IMR-90 (cell line): ENCODE results near the gene CMSS1. TPM values are rescaled to one million over a fixed set of nuclear protein-coding genes. Genes with fewer than 3 reads are reported as not detected.

Experiments used
- ATAC-seq: fragments of 200-7000 bp; cut with Tn5 transposase; 2 replicates; pipeline ENCODE4 v1.9.1; 2020; ENCODE audit warnings: low read depth, mild to moderate bottlenecking, moderate library complexity
- BruUV-seq: library from RNA; stranded (reverse); fragments of 400-500 nt; replicated peaks from 2 replicates; lab custom pipeline; 2021; lab: Mats Ljungman, UMichigan
- CTCF ChIA-PET: fragments of 300-600 bp; formaldehyde crosslinking; extraction: SDS; loops from one replicate; lab custom pipeline; 2021; ENCODE audit warnings: antibody characterized with exemption; lab: Yijun Ruan, JAX
- POLR2A ChIA-PET: fragments of 300-600 bp; sonication (Branson Sonifier 250); formaldehyde crosslinking; loops from one replicate; lab custom pipeline; 2022; ENCODE audit warnings: antibody characterized with exemption; ENCODE audit not compliant: unreplicated experiment; lab: Charles Lee
- DNase-seq: peaks from one replicate; pipeline ENCODE4 v3.0.0; 2013
- H2AFZ ChIP-seq: replicated peaks from 2 replicates; pipeline ENCODE3; 2013; ENCODE audit warnings: low read length, mild to moderate bottlenecking; ENCODE audit not compliant: poor library complexity
- H2AK5ac ChIP-seq: 2 replicates; pipeline ENCODE4 v1.6.1; 2013; ENCODE audit warnings: low read depth, low read length, inconsistent platforms
- H2AK9ac ChIP-seq: replicated peaks from 2 replicates; pipeline ENCODE3; 2013; ENCODE audit warnings: mild to moderate bottlenecking, low read depth, low read length, moderate library complexity; ENCODE audit not compliant: poor library complexity
- H2BK120ac ChIP-seq: 2 replicates; pipeline ENCODE4 v1.6.1; 2013; ENCODE audit warnings: low read depth, low read length, inconsistent platforms
- H2BK15ac ChIP-seq: 3 replicates; pipeline ENCODE4 v1.6.1; 2013; ENCODE audit warnings: low read depth, low read length, inconsistent platforms
- H2BK20ac ChIP-seq: 2 replicates; pipeline ENCODE4 v1.6.1; 2013; ENCODE audit warnings: low read depth, mild to moderate bottlenecking, inconsistent platforms, low read length, moderate library complexity
- H2BK5ac ChIP-seq: 2 replicates; pipeline ENCODE4 v1.6.1; 2013; ENCODE audit warnings: mild to moderate bottlenecking, low read depth, low read length, inconsistent platforms; ENCODE audit not compliant: poor library complexity, severe bottlenecking
- H3K14ac ChIP-seq: replicated peaks from 2 replicates; pipeline ENCODE4 v1.6.1; 2013; ENCODE audit warnings: low read depth, low read length, inconsistent platforms
- H3K18ac ChIP-seq: 2 replicates; pipeline ENCODE4 v1.6.1; 2013; ENCODE audit warnings: low read depth, low read length, control low read depth
- H3K23ac ChIP-seq: 2 replicates; pipeline ENCODE4 v1.6.1; 2013; ENCODE audit warnings: low read depth, low read length, inconsistent platforms
- H3K27ac ChIP-seq: 2 replicates; pipeline ENCODE4 v1.5.1; 2013; ENCODE audit warnings: mild to moderate bottlenecking, control low read depth, low read length; ENCODE audit not compliant: insufficient read depth
- H3K27me3 ChIP-seq: 2 replicates; pipeline ENCODE4 v1.6.1; 2013; ENCODE audit warnings: low read length; ENCODE audit not compliant: control insufficient read depth, insufficient read depth
- H3K36me3 ChIP-seq: 2 replicates; pipeline ENCODE4 v1.6.1; 2013; ENCODE audit warnings: low read length, mixed read lengths; ENCODE audit not compliant: control insufficient read depth, insufficient read depth
- H3K4ac ChIP-seq: 2 replicates; pipeline ENCODE4 v1.6.1; 2013; ENCODE audit warnings: low read depth, low read length, inconsistent platforms
- H3K4me1 ChIP-seq: 2 replicates; pipeline ENCODE4 v1.6.1; 2013; ENCODE audit warnings: low read length, mixed read lengths; ENCODE audit not compliant: control insufficient read depth, insufficient read depth
- H3K4me2 ChIP-seq: 2 replicates; pipeline ENCODE4 v1.6.1; 2013; ENCODE audit warnings: low read depth, mild to moderate bottlenecking, control low read depth, low read length, moderate library complexity
- H3K4me3 ChIP-seq: 2 replicates; pipeline ENCODE4 v1.5.1; 2013; ENCODE audit warnings: low read depth, mild to moderate bottlenecking, control low read depth, low read length, moderate library complexity; ENCODE audit not compliant: insufficient read depth
- H3K56ac ChIP-seq: 2 replicates; pipeline ENCODE4 v1.6.1; 2013; ENCODE audit warnings: low read length, inconsistent platforms; ENCODE audit not compliant: insufficient read depth; ENCODE audit errors: extremely low read depth
- H3K79me1 ChIP-seq, 2 experiments: 2 replicates each; pipeline ENCODE4 v1.6.1; 2013; ENCODE audit warnings: low read length in 2 of 2, inconsistent platforms in 1 of 2, low read depth in 1 of 2
- H3K9ac ChIP-seq: 2 replicates; pipeline ENCODE4 v1.6.1; 2013; ENCODE audit warnings: low read depth, low read length, control low read depth
- H3K9me1 ChIP-seq: 2 replicates; pipeline ENCODE4 v1.6.1; 2013; ENCODE audit warnings: low read length, inconsistent platforms; ENCODE audit not compliant: insufficient read depth
- H3K9me3 ChIP-seq: 2 replicates; pipeline ENCODE4 v1.6.1; 2013; ENCODE audit warnings: low read length; ENCODE audit not compliant: control insufficient read depth, insufficient read depth
- H4K20me1 ChIP-seq: 2 replicates; pipeline ENCODE4 v1.6.1; 2013; ENCODE audit warnings: low read length, inconsistent platforms; ENCODE audit not compliant: insufficient read depth
- H4K5ac ChIP-seq: 2 replicates; pipeline ENCODE4 v1.6.1; 2013; ENCODE audit warnings: mild to moderate bottlenecking, low read depth, low read length, control low read depth
- H4K8ac ChIP-seq, 2 experiments: 2 replicates each; pipeline ENCODE4 v1.6.1; 2013; ENCODE audit warnings: low read depth in 2 of 2, low read length in 2 of 2, control low read depth in 1 of 2, inconsistent platforms in 1 of 2
- H4K91ac ChIP-seq: 2 replicates; pipeline ENCODE4 v1.6.1; 2013; ENCODE audit warnings: low read depth, low read length, inconsistent platforms; ENCODE audit not compliant: insufficient read depth
- CHD1 ChIP-seq: IDR thresholded peaks from 2 replicates; pipeline ENCODE4 v1.6.1; 2012; ENCODE audit warnings: low read depth, low read length, improper control_type of control experiment
- ELK1 ChIP-seq: fragments of 150-350 bp; IDR thresholded peaks from 2 replicates; pipeline ENCODE4 v1.6.1; 2016; ENCODE audit warnings: low read depth, mild to moderate bottlenecking, low read length, moderate library complexity, borderline replicate concordance
- MAFK ChIP-seq: IDR thresholded peaks from 2 replicates; pipeline ENCODE4 v1.6.1; 2012; ENCODE audit warnings: low read depth, low read length, improper control_type of control experiment
- POLR2A ChIP-seq: IDR thresholded peaks from 2 replicates; pipeline ENCODE4 v1.6.1; 2012; ENCODE audit warnings: mild to moderate bottlenecking, low read depth, low read length
- RAD21 ChIP-seq: IDR thresholded peaks from 2 replicates; pipeline ENCODE4 v1.6.1; 2012; ENCODE audit warnings: low read length, improper control_type of control experiment
- RFX5 ChIP-seq: IDR thresholded peaks from 2 replicates; pipeline ENCODE4 v1.8.0; 2012; ENCODE audit warnings: low read depth, mild to moderate bottlenecking, low read length, moderate library complexity
- SMC3 ChIP-seq: fragments of 150-350 bp; IDR thresholded peaks from 2 replicates; pipeline ENCODE4 v1.6.1; 2016; ENCODE audit warnings: low read depth, mild to moderate bottlenecking, antibody characterized with exemption, low read length, moderate library complexity
- USF2 ChIP-seq: fragments of 150-350 bp; IDR thresholded peaks from 2 replicates; pipeline ENCODE4 v1.6.1; 2017; ENCODE audit warnings: mild to moderate bottlenecking, antibody characterized with exemption, low read length, low read depth
- WGBS, 2 experiments: methylation state at CpG; one replicate each; pipeline versions ENCODE4 v1.1.5 to v1.1.7; 2013; ENCODE audit warnings: missing lambda C conversion rate in 2 of 2; ENCODE audit not compliant: insufficient read length in 1 of 2; ENCODE audit errors: extremely low coverage in 2 of 2; 5-methylcytosine and 5-hydroxymethylcytosine counted together
- dilution Hi-C: fragments of 300-500 bp; cut with HindIII; formaldehyde crosslinking; loops from one replicate; pipeline ENCODE4 v1.14.3; 2018; ENCODE audit warnings: low sequenced_read_pairs; ENCODE audit not compliant: unreplicated experiment
- in situ Hi-C: fragments of 300-500 bp; cut with MboI; formaldehyde crosslinking; loops from 3 replicates; pipeline ENCODE4 v1.14.3; 2019; ENCODE audit warnings: low sequenced_read_pairs, inconsistent platforms, mixed read lengths
- intact Hi-C: fragments of 100-400 bp; cut with micrococcal nuclease; formaldehyde crosslinking; loops from 2 replicates; pipeline ENCODE4 v1.10.0; 2022
- polyA plus RNA-seq, 3 experiments: library from polyadenylated mRNA; depleted of rRNA; stranded (reverse); fragments of >200 nt; gene quantifications; 2 replicates each; pipeline ENCODE4 v1.2.3, GENCODE V29; 2012; ENCODE audit warnings: low replicate concordance in 1 of 3
- total RNA-seq: library from RNA; depleted of rRNA; stranded (reverse); fragments of >200 nt; gene quantifications from 2 replicates; pipeline ENCODE4 v1.2.3, GENCODE V29; 2012

The CMSS1 gene
- total and polyA plus RNA-seq, 2 of the 4 experiments (the other 2 are of a cell fraction), result 12.5 to 13.6 TPM

GRCh38 chr3:99882436-99883137 lies 64.9 kb downstream of the CMSS1 start:
- H2AK5ac ChIP-seq, result no peak overlapping the region
- no peaks in the 10 kb centered on the region for H3K9me1 ChIP-seq
- no peaks in the 10 kb centered on the region for H3K4me1 ChIP-seq
- no peak overlapping the region for H3K56ac ChIP-seq
- no peak overlapping the region for H2AFZ ChIP-seq
- no peak overlapping the region for H3K23ac ChIP-seq
- no peak overlapping the region for H4K5ac ChIP-seq
- no peaks in the 10 kb centered on the region for H3K36me3 ChIP-seq
- CTCF ChIA-PET, result no interaction called here
- no peak overlapping the region for H3K14ac ChIP-seq
- H3K27me3 ChIP-seq, result no peaks in the 10 kb centered on the region
- H2BK20ac ChIP-seq, result no peak overlapping the region
- in situ Hi-C loops, result no loop called here
- no peak overlapping the region for H3K18ac ChIP-seq
- H3K9ac ChIP-seq, result no peak overlapping the region
- no peak overlapping the region for H3K27ac ChIP-seq
- no peak overlapping the region for H3K4me3 ChIP-seq
- H4K91ac ChIP-seq, result no peak overlapping the region
- BruUV-seq, result no TSS peak
- H2BK120ac ChIP-seq, result no peak overlapping the region
- H3K9me3 ChIP-seq, result no peaks in the 10 kb centered on the region
- H3K4ac ChIP-seq, result no peak overlapping the region
- no peak for TF ChIP-seq MAFK
- no peak for TF ChIP-seq RAD21
- TF ChIP-seq USF2, result no peak
- no peak for TF ChIP-seq ELK1
- no peak for TF ChIP-seq SMC3
- TF ChIP-seq RFX5, result no peak
- no peak for TF ChIP-seq CHD1
- TF ChIP-seq POLR2A, result no peak
- intact Hi-C loops, result no loop called here
- H4K20me1 ChIP-seq, result no peaks in the 10 kb centered on the region
- no CpG with 5 or more reads among the region's 1 CpG for WGBS, 2 experiments
- no peak overlapping the region for H2BK15ac ChIP-seq
- no peak overlapping the region for H2AK9ac ChIP-seq
- H3K4me2 ChIP-seq, result no peak overlapping the region
- no peak overlapping the region for H4K8ac ChIP-seq
- POLR2A ChIA-PET, result no interaction called here
- ATAC-seq (no peak), DNase-seq (no peak)
- dilution Hi-C loops, result no loop called here
- peaks cover 4 to 8% of the 10 kb centered on the region in 2 experiments; a peak in 2 of 4 replicates for H3K79me1 ChIP-seq
- H2BK5ac ChIP-seq, result no peak overlapping the region
